WTC11 (cell line): ENCODE results near the gene FBXO3. TPM values are rescaled to one million over a fixed set of nuclear protein-coding genes. Genes with fewer than 3 reads are reported as not detected.
"Not testable (repeated sequence)": the region's sequence is repeated elsewhere in the genome, so short reads cannot be mapped to it uniquely, and the experiment has no call there.

Source experiments
- ATAC-seq: fragments of 200-7000 bp; cut with Tn5 transposase; 2 replicates; pipeline ENCODE4 v1.10.0; 2021; ENCODE audit warnings: mild to moderate bottlenecking, moderate library complexity
- CTCF ChIA-PET: fragments of 300-600 bp; sonication (Branson Sonifier 250); formaldehyde crosslinking; loops from one replicate; lab custom pipeline; 2021; ENCODE audit warnings: antibody characterized with exemption; lab: Charles Lee
- POLR2A ChIA-PET: fragments of 350-600 bp; sonication (Branson Sonifier 250); formaldehyde crosslinking; loops from one replicate; lab custom pipeline; 2021; ENCODE audit warnings: antibody characterized with exemption; lab: Charles Lee
- DNase-seq: peaks from one replicate; pipeline ENCODE4 v3.0.0; 2021; ENCODE audit warnings: low spot score
- H3K27ac Mint-ChIP-seq: 2 replicates; pipeline ENCODE4 v1.8.0; 2021; ENCODE audit warnings: mixed read lengths
- H3K27me3 Mint-ChIP-seq: 2 replicates; pipeline ENCODE4 v1.8.0; 2021; ENCODE audit warnings: low read depth, mild to moderate bottlenecking, moderate library complexity, mixed read lengths
- H3K36me3 Mint-ChIP-seq: 2 replicates; pipeline ENCODE4 v1.8.0; 2021; ENCODE audit warnings: mixed read lengths
- H3K4me1 Mint-ChIP-seq: 2 replicates; pipeline ENCODE4 v1.8.0; 2022; ENCODE audit warnings: mixed read lengths
- H3K4me3 Mint-ChIP-seq: 2 replicates; pipeline ENCODE4 v1.8.0; 2021; ENCODE audit warnings: mild to moderate bottlenecking, moderate library complexity, mixed read lengths
- H3K9me3 Mint-ChIP-seq: 2 replicates; pipeline ENCODE4 v1.8.0; 2021; ENCODE audit warnings: mixed read lengths
- AFF4 ChIP-seq: sonication (generic); formaldehyde crosslinking; IDR thresholded peaks from 2 replicates; pipeline ENCODE4 v1.8.1; 2023; ENCODE audit warnings: mild to moderate bottlenecking, missing genetic modification reagents, borderline replicate concordance
- ELF4 ChIP-seq: sonication (generic); formaldehyde crosslinking; IDR thresholded peaks from 2 replicates; pipeline ENCODE4 v1.8.1; 2022; ENCODE audit warnings: low read depth, mild to moderate bottlenecking, moderate library complexity, missing genetic modification reagents
- ESRRA ChIP-seq: sonication (generic); formaldehyde crosslinking; IDR thresholded peaks from 2 replicates; pipeline ENCODE4 v1.8.1; 2022; ENCODE audit warnings: mild to moderate bottlenecking, missing genetic modification reagents, borderline replicate concordance
- FOXJ3 ChIP-seq: sonication (generic); formaldehyde crosslinking; IDR thresholded peaks from 2 replicates; pipeline ENCODE4 v1.9.0; 2021; ENCODE audit warnings: missing genetic modification reagents, mild to moderate bottlenecking, borderline replicate concordance
- FOXP4 ChIP-seq: sonication (generic); formaldehyde crosslinking; IDR thresholded peaks from 2 replicates; pipeline ENCODE4 v1.8.0; 2022; ENCODE audit warnings: mild to moderate bottlenecking, missing genetic modification reagents
- GABPB1 ChIP-seq: sonication (generic); formaldehyde crosslinking; IDR thresholded peaks from 2 replicates; pipeline ENCODE4 v1.8.1; 2023; ENCODE audit warnings: mild to moderate bottlenecking, missing genetic modification reagents
- IRF1 ChIP-seq: sonication (generic); formaldehyde crosslinking; IDR thresholded peaks from 2 replicates; pipeline ENCODE4 v1.8.0; 2023; ENCODE audit warnings: missing genetic modification reagents
- JAZF1 ChIP-seq: fragments of 250-450 bp; sonication (Bioruptor Pico); IDR thresholded peaks from 2 replicates; pipeline ENCODE4 v1.9.0; 2021; ENCODE audit warnings: moderate library complexity, mild to moderate bottlenecking, inconsistent platforms
- MXD4 ChIP-seq: fragments of 250-450 bp; sonication (Bioruptor Pico); IDR thresholded peaks from 2 replicates; pipeline ENCODE4 v1.8.0; 2021; ENCODE audit warnings: mild to moderate bottlenecking, moderate library complexity, borderline replicate concordance
- MYBL2 ChIP-seq: sonication (generic); formaldehyde crosslinking; IDR thresholded peaks from 2 replicates; pipeline ENCODE4 v1.8.1; 2023; ENCODE audit warnings: mild to moderate bottlenecking, moderate library complexity, missing genetic modification reagents
- NR1H2 ChIP-seq: sonication (generic); formaldehyde crosslinking; IDR thresholded peaks from 2 replicates; pipeline ENCODE4 v1.9.0; 2021; ENCODE audit warnings: mild to moderate bottlenecking, moderate library complexity, missing genetic modification reagents
- OVOL2 ChIP-seq: fragments of 250-450 bp; sonication (Bioruptor Pico); IDR thresholded peaks from 2 replicates; pipeline ENCODE4 v1.9.0; 2021; ENCODE audit warnings: mild to moderate bottlenecking, borderline replicate concordance
- USF2 ChIP-seq: sonication (generic); formaldehyde crosslinking; IDR thresholded peaks from 2 replicates; pipeline ENCODE4 v1.8.1; 2023; ENCODE audit warnings: mild to moderate bottlenecking, missing genetic modification reagents, moderate library complexity
- ZNF423 ChIP-seq: fragments of 250-450 bp; sonication (Bioruptor Pico); IDR thresholded peaks from 2 replicates; pipeline ENCODE4 v2.1.2; 2022; ENCODE audit warnings: mild to moderate bottlenecking, moderate library complexity
- ZNF512 ChIP-seq: sonication (generic); formaldehyde crosslinking; IDR thresholded peaks from 2 replicates; pipeline ENCODE4 v1.8.1; 2022; ENCODE audit warnings: missing genetic modification reagents, borderline replicate concordance
- ZNF532 ChIP-seq: fragments of 250-450 bp; sonication (Bioruptor Pico); IDR thresholded peaks from 2 replicates; pipeline ENCODE4 v1.9.0; 2021; ENCODE audit warnings: mild to moderate bottlenecking, borderline replicate concordance
- total RNA-seq: library from RNA; stranded (reverse); gene quantifications from 3 replicates; pipeline ENCODE4 v1.2.3, GENCODE V29; 2021

The FBXO3 gene
- total RNA-seq, 1 experiment from 2014 or later = 14.5 TPM

- CTCF ChIA-PET = interaction anchor here (0.8 kb wide), 1 partner anchor 27 kb away, joined by 6 read pairs; no protein-coding TSS in a partner anchor
- DNase-seq (no peak), ATAC-seq (no peak)
- Mint-ChIP-seq H3K27me3 (no peaks in the 10 kb centered on the region), H3K27ac (no peak overlapping the region), H3K9me3 (no peaks in the 10 kb centered on the region), H3K36me3 (peaks cover 12% of the 10 kb centered on the region), H3K4me1 (peaks cover 10% of the 10 kb centered on the region; the same call in 1 of the 2 replicates)
- no peak for TF ChIP-seq ESRRA (CRISPR knock-in tag)
- TF ChIP-seq ZNF423 = no peak
- no peak for TF ChIP-seq FOXP4 (CRISPR knock-in tag)
- TF ChIP-seq JAZF1 = no peak
- no peak for TF ChIP-seq USF2 (CRISPR knock-in tag)
- no peak for TF ChIP-seq ZNF532
- no peak for TF ChIP-seq ELF4
- TF ChIP-seq IRF1 (CRISPR knock-in tag) = no peak
- TF ChIP-seq MXD4 (CRISPR knock-in tag) = no peak
- TF ChIP-seq ZNF512 = no peak
- no peak for TF ChIP-seq MYBL2
- no peak for TF ChIP-seq OVOL2 (CRISPR knock-in tag)
- TF ChIP-seq NR1H2 = no peak
- TF ChIP-seq AFF4 (CRISPR knock-in tag) = no peak
- TF ChIP-seq FOXJ3 (CRISPR knock-in tag) = no peak
- TF ChIP-seq GABPB1 (CRISPR knock-in tag) = no peak
- TF ChIP-seq, all 79 proteins: peak for 0
- POLR2A ChIA-PET = no interaction called here
- H3K4me3 Mint-ChIP-seq = no peak overlapping the region
These were observed 65.3 kb downstream of the FBXO3 start for GRCh38 chr11:33708985-33709384.

- POLR2A ChIA-PET, H3K27me3 Mint-ChIP-seq, H3K4me1 Mint-ChIP-seq, ATAC-seq, H3K4me3 Mint-ChIP-seq, H3K27ac Mint-ChIP-seq, DNase-seq, H3K9me3 Mint-ChIP-seq: not testable (repeated sequence)
- H3K36me3 Mint-ChIP-seq = peaks cover 12% of the 10 kb centered on the region
- CTCF ChIA-PET = interaction anchor here (1.5 kb wide), 1 partner anchor 100 kb away, joined by 5 read pairs; no protein-coding TSS in a partner anchor
These were observed 66.5 kb downstream of the FBXO3 start for GRCh38 chr11:33707831-33708230.
